Astrocyte (in vitro differentiated cells and primary cell): Measurements from ENCODE around the gene TBC1D9B. TPM values are rescaled to one million over a fixed set of nuclear protein-coding genes. Genes with fewer than 3 reads are reported as not detected.

ENCODE experiments used
- DNase-seq: peaks from one replicate; pipeline ENCODE4 v3.0.0-alpha.2; 2010; ENCODE audit warnings: low read depth
- FAIRE-seq: peaks from 2 replicates; lab custom pipeline; 2011; peaks lifted over from hg19 to GRCh38; lab: Jason Lieb, UNC
- H2AFZ ChIP-seq: 2 replicates; pipeline ENCODE4 v1.6.0; 2012; ENCODE audit warnings: low read depth, low read length, inconsistent platforms
- H3K27ac ChIP-seq: 2 replicates; pipeline ENCODE4 v1.5.1; 2011; ENCODE audit warnings: low read depth, low read length, inconsistent platforms
- H3K27me3 ChIP-seq: 2 replicates; pipeline ENCODE4 v1.6.0; 2011; ENCODE audit warnings: low read length, inconsistent platforms; ENCODE audit not compliant: insufficient read depth
- H3K36me3 ChIP-seq: 2 replicates; pipeline ENCODE4 v1.5.1; 2011; ENCODE audit warnings: low read length, inconsistent platforms; ENCODE audit not compliant: insufficient read depth
- H3K4me1 ChIP-seq: 2 replicates; pipeline ENCODE4 v1.5.1; 2011; ENCODE audit warnings: low read length, inconsistent platforms; ENCODE audit not compliant: insufficient read depth
- H3K4me2 ChIP-seq: 2 replicates; pipeline ENCODE4 v1.6.0; 2012; ENCODE audit warnings: low read length, inconsistent platforms
- H3K4me3 ChIP-seq: 2 replicates; pipeline ENCODE4 v1.5.1; 2011; ENCODE audit warnings: low read depth, mild to moderate bottlenecking, low read length, inconsistent platforms; ENCODE audit not compliant: insufficient read depth
- H3K79me2 ChIP-seq: 2 replicates; pipeline ENCODE4 v1.6.0; 2012; ENCODE audit warnings: mild to moderate bottlenecking, low read length, inconsistent platforms; ENCODE audit not compliant: insufficient read depth
- H3K9ac ChIP-seq: 2 replicates; pipeline ENCODE4 v1.6.0; 2012; ENCODE audit warnings: mild to moderate bottlenecking, low read length, inconsistent platforms
- H3K9me3 ChIP-seq: 2 replicates; pipeline ENCODE4 v1.5.1; 2012; ENCODE audit warnings: low read depth, mild to moderate bottlenecking, low read length, inconsistent platforms; ENCODE audit not compliant: insufficient read depth
- H4K20me1 ChIP-seq: 2 replicates; pipeline ENCODE4 v1.6.0; 2012; ENCODE audit warnings: low read length, inconsistent platforms; ENCODE audit not compliant: insufficient read depth
- H3K27ac Mint-ChIP-seq: one replicate; pipeline ENCODE4 v1.8.0; 2021; ENCODE audit warnings: mild to moderate bottlenecking, mixed read lengths; ENCODE audit not compliant: unreplicated experiment
- H3K27me3 Mint-ChIP-seq: one replicate; pipeline ENCODE4 v1.8.0; 2021; ENCODE audit warnings: low read depth, mixed read lengths; ENCODE audit not compliant: unreplicated experiment
- H3K36me3 Mint-ChIP-seq: one replicate; pipeline ENCODE4 v1.8.0; 2021; ENCODE audit warnings: low read depth, mixed read lengths; ENCODE audit not compliant: unreplicated experiment
- H3K4me1 Mint-ChIP-seq: one replicate; pipeline ENCODE4 v1.8.0; 2021; ENCODE audit warnings: low read depth, mixed read lengths; ENCODE audit not compliant: unreplicated experiment
- H3K4me3 Mint-ChIP-seq: one replicate; pipeline ENCODE4 v1.8.0; 2021; ENCODE audit warnings: mild to moderate bottlenecking, moderate library complexity, mixed read lengths; ENCODE audit not compliant: unreplicated experiment
- H3K9me3 Mint-ChIP-seq: one replicate; pipeline ENCODE4 v1.8.0; 2021; ENCODE audit warnings: mild to moderate bottlenecking, mixed read lengths; ENCODE audit not compliant: unreplicated experiment
- EZH2 ChIP-seq: IDR thresholded peaks from 2 replicates; pipeline ENCODE4 v1.6.1; 2012; ENCODE audit warnings: mild to moderate bottlenecking, low read length, inconsistent platforms; ENCODE audit not compliant: insufficient read depth
- total RNA-seq: library from RNA; stranded (reverse); gene quantifications from 2 replicates; pipeline ENCODE4 v1.2.1, GENCODE V29; 2021
- TF ChIP-seq, protein P1 (sequence below): IDR thresholded peaks from 2 replicates; pipeline ENCODE4 v1.5.1; 2011; ENCODE audit warnings: low read depth, mild to moderate bottlenecking, inconsistent platforms, low read length, moderate library complexity; ENCODE audit not compliant: insufficient read depth

TBC1D9B gene
- total RNA-seq, 1 donor from 2014 or later = 89.9 TPM

DNA sequence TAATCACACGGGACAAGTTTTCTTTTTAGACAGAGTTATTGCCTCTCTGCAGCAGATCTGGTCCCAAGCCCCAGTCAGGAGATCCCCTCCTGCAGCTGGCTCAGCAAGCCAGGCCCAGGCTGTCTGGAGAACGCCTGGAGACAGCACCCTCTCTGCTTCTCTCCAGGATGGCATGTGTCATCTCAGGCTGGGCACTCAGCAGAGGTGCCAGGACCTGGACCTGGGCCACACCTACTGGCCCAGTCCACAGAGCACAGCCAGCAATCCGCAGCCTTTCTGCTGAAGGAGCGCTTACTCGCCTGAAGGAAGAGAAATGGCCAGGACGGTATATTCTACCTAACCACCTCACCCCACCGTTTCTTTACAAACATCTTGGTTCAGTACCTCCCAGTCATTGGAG is 4.7 kb upstream of the TBC1D9B start:
- Mint-ChIP-seq H3K4me1 (peaks cover 13% of the 10 kb centered on the region), H3K36me3 (peaks cover 2% of the 10 kb centered on the region), H3K27me3 (peaks cover 5% of the 10 kb centered on the region), H3K9me3 (no peaks in the 10 kb centered on the region), H3K4me3 (no peak overlapping the region), H3K27ac (no peak overlapping the region)
- Histone ChIP-seq H3K27ac (no peak overlapping the region), H3K9me3 (no peaks in the 10 kb centered on the region), H3K27me3 (no peaks in the 10 kb centered on the region), H3K79me2 (peaks cover 3% of the 10 kb centered on the region), H3K9ac (no peak overlapping the region), H3K36me3 (no peaks in the 10 kb centered on the region), H3K4me3 (no peak overlapping the region), H4K20me1 (no peaks in the 10 kb centered on the region), H3K4me1 (peaks cover 5% of the 10 kb centered on the region), H3K4me2 (no peak overlapping the region), H2AFZ (no peak overlapping the region)
- DNase-seq (no peak), FAIRE-seq (no peak)
- no peak for TF ChIP-seq EZH2
- TF ChIP-seq, protein P1, sequence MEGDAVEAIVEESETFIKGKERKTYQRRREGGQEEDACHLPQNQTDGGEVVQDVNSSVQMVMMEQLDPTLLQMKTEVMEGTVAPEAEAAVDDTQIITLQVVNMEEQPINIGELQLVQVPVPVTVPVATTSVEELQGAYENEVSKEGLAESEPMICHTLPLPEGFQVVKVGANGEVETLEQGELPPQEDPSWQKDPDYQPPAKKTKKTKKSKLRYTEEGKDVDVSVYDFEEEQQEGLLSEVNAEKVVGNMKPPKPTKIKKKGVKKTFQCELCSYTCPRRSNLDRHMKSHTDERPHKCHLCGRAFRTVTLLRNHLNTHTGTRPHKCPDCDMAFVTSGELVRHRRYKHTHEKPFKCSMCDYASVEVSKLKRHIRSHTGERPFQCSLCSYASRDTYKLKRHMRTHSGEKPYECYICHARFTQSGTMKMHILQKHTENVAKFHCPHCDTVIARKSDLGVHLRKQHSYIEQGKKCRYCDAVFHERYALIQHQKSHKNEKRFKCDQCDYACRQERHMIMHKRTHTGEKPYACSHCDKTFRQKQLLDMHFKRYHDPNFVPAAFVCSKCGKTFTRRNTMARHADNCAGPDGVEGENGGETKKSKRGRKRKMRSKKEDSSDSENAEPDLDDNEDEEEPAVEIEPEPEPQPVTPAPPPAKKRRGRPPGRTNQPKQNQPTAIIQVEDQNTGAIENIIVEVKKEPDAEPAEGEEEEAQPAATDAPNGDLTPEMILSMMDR = no peak

DNA sequence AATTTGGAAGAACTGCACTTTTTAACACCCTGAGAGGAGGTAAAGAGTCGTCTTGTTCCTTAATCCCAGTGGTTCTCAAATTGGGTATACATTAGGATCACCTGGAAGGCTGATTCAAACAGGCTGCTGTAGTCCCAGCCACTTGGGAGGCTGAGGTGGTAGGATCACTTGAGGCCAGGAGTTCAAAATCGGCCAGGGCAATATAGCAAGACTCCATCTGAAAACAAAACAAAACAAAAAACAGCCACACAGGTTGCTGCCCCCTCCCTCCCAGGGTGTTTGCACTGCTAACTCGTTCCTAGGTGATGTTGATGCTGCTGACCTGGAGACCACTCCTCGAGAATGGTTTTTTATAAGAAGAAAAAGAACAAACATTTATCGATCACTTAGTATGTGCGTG is 1.5 kb upstream of the TBC1D9B start:
- Histone ChIP-seq H3K9me3 (no peaks in the 10 kb centered on the region), H3K4me2 (no peak overlapping the region), H3K79me2 (peaks cover 33% of the 10 kb centered on the region), H3K27me3 (no peaks in the 10 kb centered on the region), H3K9ac (no peak overlapping the region), H3K4me3 (no peak overlapping the region), H2AFZ (no peak overlapping the region), H3K27ac (no peak overlapping the region), H3K4me1 (peaks cover 4% of the 10 kb centered on the region), H4K20me1 (peaks cover 27% of the 10 kb centered on the region), H3K36me3 (peaks cover 2% of the 10 kb centered on the region)
- no peak for DNase-seq
- Mint-ChIP-seq H3K27ac (no peak overlapping the region), H3K4me3 (peak overlapping the region; percentile 60), H3K36me3 (peaks cover 3% of the 10 kb centered on the region), H3K4me1 (peaks cover 15% of the 10 kb centered on the region), H3K9me3 (no peaks in the 10 kb centered on the region), H3K27me3 (peaks cover 2% of the 10 kb centered on the region)
- TF ChIP-seq, protein P1 = no peak
- no peak for TF ChIP-seq EZH2
- no peak for FAIRE-seq

DNA sequence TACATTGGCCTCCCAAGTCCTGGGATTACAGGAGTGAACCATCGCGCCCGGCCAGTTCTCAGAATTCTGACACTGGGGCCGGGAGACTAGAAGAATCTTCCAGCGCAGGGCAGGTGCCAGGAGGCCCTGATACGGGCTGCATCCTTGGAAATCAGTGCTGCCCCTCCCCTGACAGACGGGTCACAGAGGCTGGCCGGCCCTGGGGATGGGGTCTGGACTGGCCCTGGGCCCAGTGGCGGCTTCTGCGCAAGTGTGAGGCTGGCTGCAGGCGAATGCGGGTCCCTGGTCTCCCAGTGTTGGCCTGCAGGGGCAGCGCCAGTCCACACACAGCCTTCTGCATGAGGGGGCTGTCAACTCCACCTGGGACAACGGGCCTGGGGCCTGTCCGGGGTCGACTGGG is 831 bp upstream of the TBC1D9B start:
- H3K9ac ChIP-seq = no peak overlapping the region
- no peaks in the 10 kb centered on the region for H3K27me3 ChIP-seq
- DNase-seq (no peak), FAIRE-seq (no peak)
- peak overlapping the region; percentile 91 for H3K4me2 ChIP-seq
- no peak overlapping the region for H3K27ac ChIP-seq
- H3K27ac Mint-ChIP-seq = no peak overlapping the region
- no peak overlapping the region for H3K4me3 ChIP-seq
- H3K79me2 ChIP-seq = peaks cover 38% of the 10 kb centered on the region
- H3K36me3 ChIP-seq = peaks cover 5% of the 10 kb centered on the region
- no peaks in the 10 kb centered on the region for H3K4me1 ChIP-seq
- H3K4me1 Mint-ChIP-seq = peaks cover 8% of the 10 kb centered on the region
- peaks cover 4% of the 10 kb centered on the region for H3K36me3 Mint-ChIP-seq
- H3K4me3 Mint-ChIP-seq = peak overlapping the region; percentile 83
- peaks cover 2% of the 10 kb centered on the region for H3K27me3 Mint-ChIP-seq
- no peaks in the 10 kb centered on the region for H3K9me3 Mint-ChIP-seq
- H2AFZ ChIP-seq = no peak overlapping the region
- H3K9me3 ChIP-seq = no peaks in the 10 kb centered on the region
- H4K20me1 ChIP-seq = peaks cover 32% of the 10 kb centered on the region
- no peak for TF ChIP-seq EZH2
